GM15510 (cell line): ENCODE measurements around the gene MTA2.

Experiments
- POLR2A ChIP-seq: IDR thresholded peaks from 3 replicates; pipeline ENCODE4 v1.6.1; 2011; ENCODE audit warnings: borderline replicate concordance; ENCODE audit not compliant: insufficient read length; ENCODE audit errors: extremely low read depth

The MTA2 gene

DNA sequence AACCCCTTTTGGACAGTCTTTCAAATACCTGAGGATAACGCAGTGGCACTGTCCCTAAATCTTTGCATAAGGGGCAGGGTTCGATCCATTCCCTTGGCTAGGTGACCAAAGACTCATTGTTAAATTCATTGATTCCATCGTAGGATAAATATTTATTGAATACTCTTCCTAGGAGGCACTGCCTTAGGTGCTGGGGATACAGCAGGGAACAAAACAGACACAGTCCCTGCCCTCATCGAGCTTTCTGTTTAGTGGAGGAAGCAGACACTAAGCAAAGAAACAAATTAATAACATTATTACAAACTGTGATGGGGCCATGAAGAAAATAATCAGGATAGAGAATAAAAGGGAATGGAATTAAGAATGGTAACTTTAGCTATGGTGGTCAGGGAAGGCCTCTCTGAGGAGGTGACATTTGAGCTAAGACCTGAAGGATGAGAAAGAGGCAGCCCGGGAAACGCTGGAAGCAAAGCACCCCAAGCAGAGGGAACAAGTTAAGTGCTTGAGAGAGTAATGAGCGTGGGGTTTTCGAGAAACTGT, 19.4 kb upstream of the MTA2 start:
- TF ChIP-seq POLR2A = no peak

DNA sequence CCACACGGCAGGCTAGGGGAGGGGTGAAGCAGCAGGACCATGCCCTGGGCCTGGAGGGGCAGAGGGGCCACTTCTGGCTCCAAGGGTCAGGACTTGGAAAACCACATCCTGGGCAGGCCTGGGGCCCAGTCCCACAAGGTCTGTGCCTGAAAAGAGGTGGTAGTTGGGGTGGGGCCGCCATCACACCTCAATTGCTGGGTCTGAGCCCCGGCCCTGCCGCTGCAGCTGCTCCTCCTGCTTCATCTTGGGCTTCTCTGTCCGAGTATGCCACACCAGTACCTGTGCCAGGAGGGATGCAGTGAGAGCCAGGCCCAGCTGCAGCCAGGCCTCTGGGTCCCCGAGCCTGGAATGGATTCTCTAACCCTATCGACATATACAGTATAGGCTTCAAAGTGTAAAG, 13.9 kb upstream of the MTA2 start:
- no peak for TF ChIP-seq POLR2A

DNA sequence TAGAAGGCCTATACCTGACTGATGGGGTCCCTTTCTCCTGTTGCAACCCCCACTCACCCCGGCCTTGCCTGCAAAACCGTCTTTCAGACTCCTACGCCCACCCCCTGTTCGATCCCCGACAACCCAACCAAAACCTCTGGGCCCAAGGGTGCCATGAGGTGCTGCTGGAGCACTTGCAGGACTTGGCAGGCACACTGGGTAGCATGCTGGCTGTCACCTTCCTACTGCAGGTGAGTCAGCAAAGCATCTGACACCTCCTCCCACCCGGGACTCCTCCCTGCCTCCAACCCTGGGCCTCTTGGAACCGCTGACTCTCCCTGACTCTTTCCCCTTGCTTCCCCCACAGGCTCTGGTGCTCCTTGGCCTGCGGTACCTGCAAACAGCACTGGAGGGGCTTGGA, 12.6 kb upstream of the MTA2 start:
- no peak for TF ChIP-seq POLR2A

DNA sequence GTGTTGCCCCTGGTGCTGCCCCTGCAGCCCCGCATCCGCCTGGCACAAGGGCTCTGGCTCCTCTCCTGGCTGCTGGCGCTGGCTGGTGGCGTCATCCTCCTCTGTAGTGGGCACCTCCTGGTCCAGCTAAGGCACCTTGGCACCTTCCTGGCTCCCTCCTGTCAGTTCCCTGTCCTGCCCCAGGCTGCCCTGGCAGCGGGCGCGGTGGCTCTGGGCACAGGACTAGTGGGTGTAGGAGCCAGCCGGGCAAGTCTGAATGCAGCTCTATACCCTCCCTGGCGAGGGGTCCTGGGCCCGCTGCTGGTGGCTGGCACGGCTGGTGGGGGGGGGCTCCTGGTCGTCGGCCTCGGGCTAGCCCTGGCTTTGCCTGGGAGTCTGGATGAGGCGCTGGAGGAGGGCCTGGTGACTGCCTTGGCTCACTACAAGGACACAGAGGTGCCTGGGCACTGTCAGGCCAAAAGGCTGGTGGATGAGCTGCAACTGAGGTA, 11.7 kb upstream of the MTA2 start:
- no peak for TF ChIP-seq POLR2A

DNA sequence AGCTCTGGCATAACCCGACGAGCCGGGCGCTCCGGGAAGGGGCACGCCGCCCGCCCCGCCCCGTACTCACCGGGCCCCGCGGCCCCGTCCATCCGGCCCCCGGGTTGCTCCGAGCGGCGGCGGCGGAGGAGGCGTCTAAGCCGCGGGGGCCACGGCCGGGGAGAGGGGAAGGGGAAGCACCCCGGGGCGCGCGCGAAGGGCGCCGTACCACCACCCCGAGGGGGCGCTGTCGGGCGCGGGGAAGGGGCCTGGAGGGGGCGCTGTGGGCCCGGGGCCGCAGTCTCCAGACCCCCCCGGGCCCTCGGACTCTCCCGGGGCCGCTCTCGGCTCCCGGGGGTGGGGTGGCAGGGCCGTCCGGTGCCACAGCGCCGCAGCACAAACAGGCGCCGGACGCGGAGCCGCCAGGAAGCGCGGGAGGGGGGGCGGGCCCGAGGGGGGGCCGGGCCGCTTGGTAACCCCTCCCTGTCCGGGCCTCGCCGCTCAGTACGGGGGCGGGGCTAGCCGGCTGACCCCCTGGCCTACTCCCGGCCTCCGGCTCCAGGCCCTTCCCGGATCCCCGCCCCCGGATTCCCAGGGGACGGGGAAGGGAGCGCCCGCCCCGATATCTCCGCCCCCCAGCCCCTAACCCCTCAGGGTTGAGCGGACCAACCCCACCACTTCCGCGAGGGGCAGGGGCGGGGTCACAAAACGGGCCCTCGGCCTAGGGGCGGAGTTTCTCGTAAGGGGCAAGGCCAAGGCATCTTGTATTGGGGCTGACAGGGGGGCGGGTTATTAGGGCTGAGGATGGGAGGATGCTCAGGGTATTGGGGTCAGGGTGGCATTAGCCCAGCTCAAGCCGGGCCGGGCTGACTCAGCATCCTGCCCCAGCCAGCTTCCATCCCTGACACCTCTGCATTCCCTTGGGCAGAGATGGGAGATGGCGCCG, 11.0 kb upstream of the MTA2 start, which contains the start of the genes EML3 and ROM1:
Gene EML3, minus strand, starts transcription at position 410 of the 925 bp plus-strand sequence. Its CDS starts 318 bp downstream, at position 92.
Gene ROM1, plus strand, starts transcription at position 892 of the 925 bp plus-strand sequence. Its CDS starts 25 bp downstream, at position 917.
- peak; percentile 60 for TF ChIP-seq POLR2A

DNA sequence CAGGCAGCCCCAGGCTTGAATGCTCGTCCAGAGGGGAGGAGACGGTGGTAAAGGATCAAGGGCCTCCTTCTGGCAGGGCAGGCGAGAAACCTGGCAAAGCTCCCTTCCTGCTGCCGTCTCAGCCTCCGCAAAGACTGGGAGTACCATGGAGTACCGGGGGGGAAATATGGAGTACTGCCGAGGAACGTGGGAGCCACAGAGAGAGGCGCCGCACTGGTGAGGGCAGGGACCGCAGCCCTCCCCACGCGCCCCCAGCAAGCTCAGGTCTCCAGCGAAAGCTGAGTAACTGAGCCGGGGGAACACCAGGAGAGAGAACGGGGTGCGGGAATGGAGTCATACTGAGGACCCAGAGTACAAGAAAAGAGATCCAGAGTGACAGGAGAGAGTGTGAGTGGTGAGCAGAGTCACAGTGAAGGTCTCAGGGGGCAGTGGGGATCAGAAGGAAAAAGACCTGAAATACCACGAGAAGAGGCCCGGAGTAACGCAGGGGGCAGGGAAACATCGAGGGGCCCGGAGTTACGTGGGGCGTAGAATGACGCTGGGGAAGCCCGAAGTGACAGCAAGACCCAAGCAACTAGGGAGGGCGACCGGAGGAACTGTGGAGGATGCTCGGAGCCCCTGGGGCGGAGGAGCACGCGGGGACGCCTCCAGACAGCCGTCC, 10.2 kb upstream of the MTA2 start:
- no peak for TF ChIP-seq POLR2A

DNA sequence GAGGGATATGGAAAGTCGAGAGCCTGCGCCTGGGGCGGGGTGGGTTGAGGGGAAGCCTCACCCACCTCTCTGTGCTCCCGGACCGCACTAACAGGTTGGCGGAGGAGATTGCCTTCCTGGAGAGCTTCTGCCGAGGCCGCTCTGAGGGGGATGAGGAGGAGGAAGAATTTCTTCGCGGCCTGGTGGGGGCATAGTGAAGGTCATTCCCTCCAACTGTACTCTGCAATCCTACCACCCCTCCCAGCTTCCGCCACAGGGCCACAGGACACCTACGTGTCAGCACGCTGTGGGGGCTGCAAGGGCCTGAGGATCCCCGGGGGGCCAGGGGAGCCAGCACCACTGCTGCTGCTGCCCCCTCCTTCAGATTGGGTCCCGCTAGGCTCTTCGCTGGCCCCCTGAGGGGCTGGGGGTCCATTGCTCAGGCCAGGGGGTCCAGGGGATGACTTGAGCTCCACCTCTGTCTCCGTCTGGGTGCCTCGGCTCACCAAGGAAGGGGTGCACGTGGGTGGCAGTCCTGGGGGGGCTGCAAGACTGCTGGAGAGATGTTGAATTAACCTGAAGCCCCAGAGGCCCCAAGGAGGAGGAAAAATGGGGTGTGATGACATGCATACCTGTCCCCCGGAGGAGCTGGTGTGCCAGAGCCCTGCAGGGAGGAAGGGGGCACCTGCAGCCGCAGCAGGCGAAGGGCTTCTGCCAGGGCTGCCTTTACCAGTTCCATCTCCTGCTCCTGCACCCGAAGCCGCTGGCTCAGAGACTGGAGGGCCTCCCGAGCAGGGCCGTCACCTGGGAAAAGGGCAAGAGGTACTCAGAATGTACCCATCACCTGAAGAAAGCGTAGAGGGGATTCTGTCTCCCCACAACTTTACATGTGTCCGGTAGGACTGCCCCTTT, 9.4 kb upstream of the MTA2 start:
- TF ChIP-seq POLR2A = no peak

DNA sequence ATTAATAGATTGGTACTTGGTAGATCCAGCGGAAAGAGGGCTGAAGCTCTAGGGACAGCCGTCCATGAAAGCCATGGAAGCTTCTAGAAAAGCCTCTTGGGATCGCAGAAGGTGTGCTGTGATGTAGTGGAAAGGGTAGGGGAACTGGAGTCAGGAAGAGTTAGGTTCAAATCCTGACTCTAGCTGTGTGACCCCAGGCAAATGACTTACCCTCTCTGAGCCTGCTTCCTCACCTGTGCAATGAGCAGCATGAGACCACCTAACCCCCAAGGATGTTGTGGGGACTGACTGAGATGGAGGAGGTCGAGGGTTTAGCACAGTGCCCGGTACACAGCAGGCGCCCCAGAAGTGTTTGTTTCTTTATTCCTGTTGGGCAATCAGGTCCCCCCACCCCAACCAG, 8.7 kb upstream of the MTA2 start:
- TF ChIP-seq POLR2A = no peak

DNA sequence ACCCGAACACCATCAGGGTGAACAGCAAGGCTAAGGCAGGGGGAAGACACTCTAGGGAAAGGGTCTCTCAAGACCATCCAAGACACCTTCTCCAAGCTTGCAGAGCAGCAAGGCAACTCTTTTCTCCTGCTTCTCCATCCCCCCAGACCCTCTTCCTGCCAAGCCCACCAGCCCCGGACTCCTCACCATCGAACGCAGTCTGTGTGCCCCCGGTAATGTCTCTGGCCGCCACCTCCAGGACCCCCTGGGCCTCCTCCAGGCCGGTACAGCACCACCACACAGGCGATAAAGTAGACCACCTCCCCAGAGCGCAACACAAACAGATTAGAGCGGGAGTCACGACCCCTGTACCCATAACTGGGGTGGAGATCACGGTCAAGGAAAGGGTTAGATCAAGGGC, 7.1 kb upstream of the MTA2 start:
- TF ChIP-seq POLR2A = no peak

DNA sequence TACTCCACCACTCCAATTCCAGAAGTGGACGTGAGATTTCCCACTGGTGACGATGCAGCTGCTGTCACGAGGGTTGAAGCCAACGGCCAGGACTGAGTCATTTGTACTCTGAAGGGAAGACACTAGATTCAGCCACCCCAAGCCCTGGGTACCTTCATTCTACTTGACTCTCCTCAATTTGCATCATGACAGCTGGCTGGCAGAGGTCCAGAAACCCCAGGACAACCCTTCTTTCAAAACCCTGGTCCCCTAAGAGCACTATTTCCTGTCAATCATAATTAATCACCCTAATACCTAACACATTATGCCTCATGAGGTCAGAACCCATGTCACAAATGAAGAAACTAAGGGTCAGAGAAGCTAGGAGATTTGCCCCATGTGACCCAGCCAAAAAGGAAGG, 6.0 kb upstream of the MTA2 start:
- no peak for TF ChIP-seq POLR2A

DNA sequence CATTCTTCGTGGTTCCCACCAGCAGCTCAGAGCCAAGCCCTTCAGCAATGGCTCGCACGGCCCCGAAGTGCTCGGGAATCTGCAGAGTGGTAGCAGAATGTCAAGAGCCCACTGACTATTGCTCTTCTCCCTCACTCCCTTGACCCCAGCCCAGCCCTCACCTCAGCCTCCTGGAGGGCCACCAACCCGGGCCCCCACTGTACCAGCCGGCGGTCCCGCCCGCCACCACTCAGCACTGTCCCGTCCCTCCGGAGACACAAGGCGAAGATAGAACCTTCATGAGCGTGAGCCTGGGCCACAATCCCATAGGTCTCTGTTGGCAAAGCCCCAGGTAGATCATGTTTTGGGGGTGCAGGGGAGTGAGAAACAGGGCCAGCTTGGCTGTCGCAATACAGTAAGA, 4.2 kb upstream of the MTA2 start:
- no peak for TF ChIP-seq POLR2A

DNA sequence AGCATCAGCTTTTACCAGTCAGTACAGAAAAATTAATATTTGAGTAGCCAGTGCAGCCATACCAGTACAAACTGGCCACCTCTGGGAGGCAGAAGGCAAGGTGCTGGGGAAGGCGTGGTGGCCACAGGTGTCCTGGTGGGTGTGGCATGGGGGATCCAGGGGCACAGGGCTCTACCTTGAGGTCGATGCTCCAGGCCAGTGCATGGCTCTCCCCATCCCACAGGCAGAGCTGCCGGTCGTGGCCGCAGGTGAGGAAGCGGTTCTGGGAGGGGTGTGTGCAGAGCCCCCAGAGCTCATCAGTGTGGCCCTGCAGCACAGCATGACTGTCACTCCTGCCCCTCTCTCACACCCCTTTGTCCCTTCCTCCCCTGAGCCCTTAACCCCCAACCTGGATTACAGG, 3.8 kb upstream of the MTA2 start:
- no peak for TF ChIP-seq POLR2A

DNA sequence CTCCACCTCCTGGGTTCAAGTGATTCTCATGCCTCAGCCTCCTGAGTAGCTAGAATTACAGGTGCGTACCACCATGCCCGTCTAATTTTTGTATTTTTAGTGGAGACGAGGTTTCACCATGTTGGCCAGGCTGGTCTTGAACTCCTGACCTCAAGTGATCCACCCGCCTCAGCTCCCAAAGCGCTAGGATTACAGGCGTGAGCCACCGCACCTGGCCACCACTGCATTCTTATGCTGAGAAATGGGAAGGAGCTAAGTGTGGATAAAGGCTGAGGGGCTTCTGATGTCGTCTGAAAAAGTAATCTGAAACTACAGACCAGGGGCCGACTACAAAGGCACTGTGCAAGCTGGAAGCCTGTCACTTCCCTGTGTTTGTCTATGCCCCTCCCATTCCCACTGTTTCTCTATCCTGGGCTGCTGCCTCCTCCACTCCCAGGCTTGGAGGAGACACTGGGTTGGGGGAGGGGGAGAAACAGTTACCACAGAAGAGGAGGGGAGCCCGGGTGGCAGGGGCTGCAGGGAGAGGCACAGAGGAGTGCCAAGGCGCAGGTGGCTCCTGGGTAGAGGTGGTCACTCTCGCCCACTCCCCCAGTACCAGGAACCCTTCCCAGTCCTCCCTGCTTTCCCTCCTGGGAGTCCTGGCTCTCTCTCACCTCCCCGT, 2.9 kb upstream of the MTA2 start:
- TF ChIP-seq POLR2A = no peak

DNA sequence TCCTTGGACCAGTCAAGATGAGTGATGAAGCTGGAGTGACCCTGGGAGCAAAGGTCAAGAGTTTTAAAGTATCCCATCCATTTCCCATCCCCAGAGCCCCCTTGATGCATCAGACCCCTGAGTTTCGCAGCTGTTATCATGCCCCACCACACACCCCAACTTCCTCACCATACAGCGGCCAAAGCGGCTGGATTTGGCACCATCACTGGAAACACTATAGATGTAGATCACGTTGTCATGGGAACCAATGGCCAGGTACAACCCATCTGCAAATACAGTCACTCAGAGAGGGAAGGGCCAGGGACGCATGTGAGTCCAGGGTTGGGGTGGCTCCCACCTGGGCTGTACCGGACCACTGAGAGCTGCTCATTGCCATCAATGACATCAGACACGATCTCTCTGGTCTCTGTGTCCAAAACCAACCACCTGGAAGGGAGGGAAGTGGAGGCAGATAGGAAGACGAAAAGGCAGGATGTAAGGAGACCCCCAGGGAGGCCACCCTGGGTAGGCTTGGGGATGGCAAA, 2.2 kb upstream of the MTA2 start:
- TF ChIP-seq POLR2A = no peak

DNA sequence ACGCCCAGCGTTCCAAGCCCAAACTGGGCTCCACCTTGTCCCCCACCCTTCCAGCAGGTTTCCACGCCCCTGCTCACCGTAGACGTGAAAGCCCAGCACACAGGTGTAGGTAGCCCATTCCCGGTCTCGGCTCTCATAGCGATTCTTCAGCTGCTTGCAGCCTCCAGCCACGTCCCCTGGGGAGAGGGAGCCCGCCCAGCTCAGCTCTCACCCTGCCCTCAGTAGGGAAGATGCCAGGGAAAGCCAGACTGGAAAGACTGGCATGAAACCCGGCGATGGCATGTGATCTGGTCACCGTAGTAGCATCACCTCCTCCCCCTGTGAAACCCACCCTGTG, 1.4 kb upstream of the MTA2 start:
- TF ChIP-seq POLR2A = no peak
